Gastroesophageal sphincter (tissue), 3 donors: Measurements from ENCODE around the gene PRAC2.

Experiments used
- EP300 ChIP-seq: sonication (generic); formaldehyde crosslinking; IDR thresholded peaks from one replicate; pipeline ENCODE4 v1.6.1; 2017; ENCODE audit warnings: antibody characterized with exemption, mild to moderate bottlenecking
- POLR2AphosphoS5 ChIP-seq: sonication (generic); formaldehyde crosslinking; IDR thresholded peaks from one replicate; pipeline ENCODE4 v1.6.1; 2017; ENCODE audit warnings: antibody characterized with exemption
- TF ChIP-seq, protein P1 (sequence below), 4 experiments: fragments of 200-600 bp in 2 of 4; fragments of 450-650 bp in 2 of 4; sonication (generic) in 1 of 4; IDR thresholded peaks; one replicate each; pipeline ENCODE4 v1.5.1; 2017 to 2019; ENCODE audit warnings: antibody characterized with exemption in 4 of 4, mild to moderate bottlenecking in 2 of 4, moderate library complexity in 2 of 4

GRCh38 chr17:48773245-48773644, 50.3 kb downstream of the PRAC2 start:
- TF ChIP-seq, protein P1, sequence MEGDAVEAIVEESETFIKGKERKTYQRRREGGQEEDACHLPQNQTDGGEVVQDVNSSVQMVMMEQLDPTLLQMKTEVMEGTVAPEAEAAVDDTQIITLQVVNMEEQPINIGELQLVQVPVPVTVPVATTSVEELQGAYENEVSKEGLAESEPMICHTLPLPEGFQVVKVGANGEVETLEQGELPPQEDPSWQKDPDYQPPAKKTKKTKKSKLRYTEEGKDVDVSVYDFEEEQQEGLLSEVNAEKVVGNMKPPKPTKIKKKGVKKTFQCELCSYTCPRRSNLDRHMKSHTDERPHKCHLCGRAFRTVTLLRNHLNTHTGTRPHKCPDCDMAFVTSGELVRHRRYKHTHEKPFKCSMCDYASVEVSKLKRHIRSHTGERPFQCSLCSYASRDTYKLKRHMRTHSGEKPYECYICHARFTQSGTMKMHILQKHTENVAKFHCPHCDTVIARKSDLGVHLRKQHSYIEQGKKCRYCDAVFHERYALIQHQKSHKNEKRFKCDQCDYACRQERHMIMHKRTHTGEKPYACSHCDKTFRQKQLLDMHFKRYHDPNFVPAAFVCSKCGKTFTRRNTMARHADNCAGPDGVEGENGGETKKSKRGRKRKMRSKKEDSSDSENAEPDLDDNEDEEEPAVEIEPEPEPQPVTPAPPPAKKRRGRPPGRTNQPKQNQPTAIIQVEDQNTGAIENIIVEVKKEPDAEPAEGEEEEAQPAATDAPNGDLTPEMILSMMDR (IDR thresholded peaks at IDR 0.05) = no peak
- TF ChIP-seq EP300 (no peak), POLR2AphosphoS5 (no peak)
